Measurements from ENCODE around the gene CDH4. TPM values are rescaled to one million over a fixed set of nuclear protein-coding genes. Genes with fewer than 3 reads are reported as not detected.

Gene CDH4
- total and polyA plus RNA-seq, 2 donors (not counting 3 experiments of a cell fraction or from before 2014, with no cell fraction given) = 0.17 to 0.51 TPM

DNA sequence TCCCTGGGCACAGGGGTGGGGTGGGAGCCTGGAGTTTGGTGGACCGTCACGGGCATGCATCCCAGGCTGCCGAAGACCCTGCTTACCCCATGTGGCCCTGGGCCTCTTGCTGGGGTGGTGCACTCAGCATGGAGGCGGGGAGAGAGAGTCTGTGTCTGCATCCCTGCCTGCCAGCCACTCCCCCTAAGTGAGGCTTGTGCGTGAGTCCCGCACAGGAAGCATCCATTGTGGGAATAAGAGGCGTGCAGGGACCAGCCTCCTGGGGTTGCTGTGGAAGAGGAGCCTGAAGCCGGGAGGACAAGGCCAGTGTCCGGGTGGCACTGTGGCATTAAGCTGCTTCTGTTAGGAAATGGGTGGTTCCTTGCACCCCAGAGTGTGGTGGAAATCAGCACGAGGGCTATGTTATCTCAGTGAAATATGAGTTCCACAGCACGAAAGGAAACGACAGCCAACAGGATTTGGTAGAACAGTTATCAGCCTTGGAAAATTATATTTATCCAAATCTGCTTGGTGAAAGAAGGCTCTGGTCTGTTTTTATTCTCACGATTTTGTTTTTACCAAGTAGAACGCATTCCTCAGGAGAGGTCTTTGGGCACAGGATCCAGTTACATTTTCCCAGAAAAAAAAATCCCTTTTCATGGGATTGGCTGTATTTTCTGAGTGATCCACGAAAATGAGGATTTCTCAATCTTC, 35.7 kb downstream of the CDH4 start:
- ChIA-PET CTCF (no interaction called here), POLR2A (no interaction called here)
- DNase-seq (ENCODE audit: low read depth, low spot score) (no peak), FAIRE-seq (no peak)
- H3K36me3 ChIP-seq (ENCODE audit: control insufficient read depth in 2 of 2, extremely low read depth in 1 of 2, insufficient read depth in 2 of 2, low read length in 2 of 2) = no peaks in the 10 kb centered on the region
- peaks cover 9% of the 10 kb centered on the region for H3K9me3 ChIP-seq (replicated peaks; ENCODE audit: control insufficient read depth, insufficient read depth, low read length)
- H3K9ac ChIP-seq (replicated peaks; ENCODE audit: extremely low read depth, insufficient read depth, low read length) = no peak overlapping the region
- intact Hi-C loops (cut with micrococcal nuclease) (no loop called here), dilution Hi-C loops (cut with MboI; ENCODE audit: extremely low pct_ligation_motif_present, low sequenced_read_pairs) (no loop called here)
- H3K4me3 ChIP-seq (replicated peaks in 1 of 3; ENCODE audit: insufficient read depth in 1 of 3, low read depth in 1 of 3, low read length in 3 of 3) = no peak overlapping the region
- no peaks in the 10 kb centered on the region for H3K27me3 ChIP-seq (ENCODE audit: control insufficient read depth in 2 of 2, insufficient read depth in 2 of 2, low read length in 2 of 2)
- H3K9me1 ChIP-seq (replicated peaks; ENCODE audit: control insufficient read depth, extremely low read depth, insufficient read depth, low read length) = no peaks in the 10 kb centered on the region
- no peaks in the 10 kb centered on the region for H3K4me1 ChIP-seq (ENCODE audit: control insufficient read depth, extremely low read depth, insufficient read depth, low read length)
- TF ChIP-seq JUN (IDR thresholded peaks at IDR 0.05; ENCODE audit: borderline replicate concordance, insufficient read depth, insufficient read length, low read depth) (no peak), POLR2AphosphoS5 (IDR thresholded peaks at IDR 0.05; ENCODE audit: insufficient read depth, low read depth, low read length) (no peak), FOS (IDR thresholded peaks at IDR 0.05; ENCODE audit: borderline replicate concordance, insufficient read depth, low read length) (no peak), POLR2A (IDR thresholded peaks at IDR 0.05; ENCODE audit: low read depth, low read length) (no peak), MYC (IDR thresholded peaks at IDR 0.05; ENCODE audit: low read depth, low read length) (no peak), EZH2 (IDR thresholded peaks at IDR 0.05; ENCODE audit: borderline replicate concordance, low read depth, low read length, severe bottlenecking) (no peak), GATA2 (IDR thresholded peaks at IDR 0.05; ENCODE audit: insufficient read depth, insufficient read length, low read depth, low read length) (no peak)
- TF ChIP-seq, protein P1, sequence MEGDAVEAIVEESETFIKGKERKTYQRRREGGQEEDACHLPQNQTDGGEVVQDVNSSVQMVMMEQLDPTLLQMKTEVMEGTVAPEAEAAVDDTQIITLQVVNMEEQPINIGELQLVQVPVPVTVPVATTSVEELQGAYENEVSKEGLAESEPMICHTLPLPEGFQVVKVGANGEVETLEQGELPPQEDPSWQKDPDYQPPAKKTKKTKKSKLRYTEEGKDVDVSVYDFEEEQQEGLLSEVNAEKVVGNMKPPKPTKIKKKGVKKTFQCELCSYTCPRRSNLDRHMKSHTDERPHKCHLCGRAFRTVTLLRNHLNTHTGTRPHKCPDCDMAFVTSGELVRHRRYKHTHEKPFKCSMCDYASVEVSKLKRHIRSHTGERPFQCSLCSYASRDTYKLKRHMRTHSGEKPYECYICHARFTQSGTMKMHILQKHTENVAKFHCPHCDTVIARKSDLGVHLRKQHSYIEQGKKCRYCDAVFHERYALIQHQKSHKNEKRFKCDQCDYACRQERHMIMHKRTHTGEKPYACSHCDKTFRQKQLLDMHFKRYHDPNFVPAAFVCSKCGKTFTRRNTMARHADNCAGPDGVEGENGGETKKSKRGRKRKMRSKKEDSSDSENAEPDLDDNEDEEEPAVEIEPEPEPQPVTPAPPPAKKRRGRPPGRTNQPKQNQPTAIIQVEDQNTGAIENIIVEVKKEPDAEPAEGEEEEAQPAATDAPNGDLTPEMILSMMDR (IDR thresholded peaks at IDR 0.05; ENCODE audit: extremely low read depth in 1 of 2, insufficient read depth in 1 of 2, low read depth in 1 of 2, low read length in 2 of 2) = no peak
- TF ChIP-seq, protein P2, sequence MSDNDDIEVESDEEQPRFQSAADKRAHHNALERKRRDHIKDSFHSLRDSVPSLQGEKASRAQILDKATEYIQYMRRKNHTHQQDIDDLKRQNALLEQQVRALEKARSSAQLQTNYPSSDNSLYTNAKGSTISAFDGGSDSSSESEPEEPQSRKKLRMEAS (IDR thresholded peaks at IDR 0.05; ENCODE audit: insufficient read depth, insufficient read length) = no peak
- H4K20me1 ChIP-seq (replicated peaks; ENCODE audit: control insufficient read depth, extremely low read depth, insufficient read depth, low read length) = no peaks in the 10 kb centered on the region
- no peak overlapping the region for H3K27ac ChIP-seq (ENCODE audit: insufficient read depth, low read depth, low read length)
- no TSS peak for BruUV-seq (replicated peaks)
- H3K4me2 ChIP-seq (ENCODE audit: insufficient read depth, low read length) = no peak overlapping the region
- no peaks in the 10 kb centered on the region for H3K79me2 ChIP-seq (ENCODE audit: control insufficient read depth, insufficient read depth, low read length)
- no peak overlapping the region for H2AFZ ChIP-seq (ENCODE audit: low read depth, low read length)

Data from endothelial cell of umbilical vein (primary cell).